ENCODE results near the gene LAMA2. TPM values are rescaled to one million over a fixed set of nuclear protein-coding genes. Genes with fewer than 3 reads are reported as not detected.

LAMA2 gene
- total and polyA plus RNA-seq, 3 donors from 2014 or later, result 25.9 to 94.8 (median 56.0) TPM

DNA sequence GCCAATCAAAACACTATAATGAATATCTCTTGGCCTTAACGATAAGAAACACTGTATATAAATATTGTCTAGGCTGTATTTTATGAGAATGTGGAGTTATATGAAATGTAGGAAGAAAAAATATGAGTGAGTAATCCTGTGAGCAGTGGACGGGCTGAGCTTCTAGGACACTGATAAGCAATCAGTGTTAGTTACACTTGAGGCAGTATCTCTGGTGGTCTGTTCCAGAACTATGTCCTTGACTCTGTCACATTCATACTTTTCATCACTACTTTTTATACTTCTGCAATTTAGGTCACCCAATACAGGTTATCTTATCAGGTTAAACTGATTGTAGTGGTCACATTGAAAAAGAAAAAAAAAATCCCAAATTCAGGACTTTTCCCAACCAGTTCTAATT lies 360.4 kb downstream of the LAMA2 start:
- no peak for TF ChIP-seq POLR2A (IDR thresholded peaks at IDR 0.05)
- TF ChIP-seq, protein P1, sequence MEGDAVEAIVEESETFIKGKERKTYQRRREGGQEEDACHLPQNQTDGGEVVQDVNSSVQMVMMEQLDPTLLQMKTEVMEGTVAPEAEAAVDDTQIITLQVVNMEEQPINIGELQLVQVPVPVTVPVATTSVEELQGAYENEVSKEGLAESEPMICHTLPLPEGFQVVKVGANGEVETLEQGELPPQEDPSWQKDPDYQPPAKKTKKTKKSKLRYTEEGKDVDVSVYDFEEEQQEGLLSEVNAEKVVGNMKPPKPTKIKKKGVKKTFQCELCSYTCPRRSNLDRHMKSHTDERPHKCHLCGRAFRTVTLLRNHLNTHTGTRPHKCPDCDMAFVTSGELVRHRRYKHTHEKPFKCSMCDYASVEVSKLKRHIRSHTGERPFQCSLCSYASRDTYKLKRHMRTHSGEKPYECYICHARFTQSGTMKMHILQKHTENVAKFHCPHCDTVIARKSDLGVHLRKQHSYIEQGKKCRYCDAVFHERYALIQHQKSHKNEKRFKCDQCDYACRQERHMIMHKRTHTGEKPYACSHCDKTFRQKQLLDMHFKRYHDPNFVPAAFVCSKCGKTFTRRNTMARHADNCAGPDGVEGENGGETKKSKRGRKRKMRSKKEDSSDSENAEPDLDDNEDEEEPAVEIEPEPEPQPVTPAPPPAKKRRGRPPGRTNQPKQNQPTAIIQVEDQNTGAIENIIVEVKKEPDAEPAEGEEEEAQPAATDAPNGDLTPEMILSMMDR (IDR thresholded peaks at IDR 0.05), result no peak
- WGBS, 2 donors, result 30 to 48% methylated on average over 2 of the region's 2 CpGs
- Histone ChIP-seq H3K4me3 (no peak overlapping the region), H3K27ac (peak overlapping the region; percentile 5 to 66), H3K4me1 (peaks cover 24% of the 10 kb centered on the region), H3K36me3 (ENCODE audit: low read depth, missing control alignments) (no peaks in the 10 kb centered on the region), H3K27me3 (no peaks in the 10 kb centered on the region), H3K9me3 (no peaks in the 10 kb centered on the region)
- no peak for DNase-seq
- intact Hi-C loops (cut with DNase I; ENCODE audit: low total_unique reads), result no loop called here

DNA sequence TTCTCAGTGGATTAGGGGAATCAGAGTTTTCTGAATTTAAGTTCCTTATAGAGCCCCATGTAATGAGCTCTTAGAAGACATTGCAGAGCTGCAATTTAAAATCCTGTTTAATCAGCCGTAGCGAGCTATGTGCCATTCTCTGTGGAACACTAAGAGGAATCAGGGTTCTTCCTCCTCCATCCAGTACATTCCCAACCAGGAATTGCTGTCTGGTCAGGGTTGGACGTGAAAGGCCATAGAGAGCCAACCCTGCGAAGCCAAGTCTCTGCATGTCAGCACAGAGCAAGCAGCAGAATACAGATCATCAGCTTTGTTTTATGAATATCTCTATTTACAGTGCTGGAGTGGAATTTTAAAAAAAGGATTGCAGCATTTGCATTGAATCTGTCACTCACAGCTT lies 366.0 kb downstream of the LAMA2 start:
- no peak for TF ChIP-seq POLR2A (IDR thresholded peaks at IDR 0.05)
- TF ChIP-seq, protein P1 (IDR thresholded peaks at IDR 0.05), result no peak
- Histone ChIP-seq H3K9me3 (no peaks in the 10 kb centered on the region), H3K4me1 (peaks cover 14% of the 10 kb centered on the region), H3K27me3 (no peaks in the 10 kb centered on the region), H3K4me3 (no peak overlapping the region), H3K36me3 (ENCODE audit: low read depth, missing control alignments) (no peaks in the 10 kb centered on the region), H3K27ac (no peak overlapping the region)
- intact Hi-C loops (cut with DNase I; ENCODE audit: low total_unique reads), result no loop called here
- DNase-seq, result no peak
- WGBS, 2 donors, result 62 to 77% methylated on average over 4 of the region's 4 CpGs

DNA sequence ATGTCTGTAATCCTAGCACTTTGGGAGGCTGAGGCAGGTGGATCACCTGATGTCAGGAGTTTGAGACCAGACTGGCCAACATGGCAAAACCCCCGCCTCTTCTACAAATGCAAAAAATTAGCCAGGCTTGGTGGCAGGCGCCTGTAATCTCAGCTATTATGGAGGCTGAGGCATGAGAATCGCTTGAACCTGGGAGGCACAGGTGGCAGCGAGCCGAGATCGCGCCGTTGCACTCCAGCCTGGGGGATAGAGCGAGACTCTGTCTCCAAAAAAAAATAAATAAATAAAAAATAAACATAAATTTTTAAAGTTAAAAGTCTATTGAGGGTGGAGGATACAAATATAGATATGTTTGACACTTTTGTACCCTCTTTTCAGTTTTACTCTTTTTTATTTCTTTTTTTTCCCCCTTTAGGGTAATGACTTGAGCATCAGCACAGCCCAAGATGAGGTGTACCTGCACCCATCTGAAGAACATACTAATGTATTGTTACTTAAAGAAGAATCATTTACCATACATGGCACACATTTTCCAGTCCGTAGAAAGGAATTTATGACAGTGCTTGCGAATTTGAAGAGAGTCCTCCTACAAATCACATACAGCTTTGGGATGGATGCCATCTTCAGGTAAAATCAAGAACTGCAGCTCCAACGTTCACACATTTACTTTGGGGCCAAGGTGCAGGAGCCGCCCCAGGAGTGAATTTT lies 368.9 kb downstream of the LAMA2 start:
- intact Hi-C loops (cut with DNase I; ENCODE audit: low total_unique reads), result no loop called here
- TF ChIP-seq POLR2A (IDR thresholded peaks at IDR 0.05), result no peak
- TF ChIP-seq, protein P1 (IDR thresholded peaks at IDR 0.05), result peak; percentile 75 to 86 (median 82)
- H3K4me3 ChIP-seq, result no peak overlapping the region
- peak; percentile 79 for DNase-seq
- no peaks in the 10 kb centered on the region for H3K9me3 ChIP-seq
- no peaks in the 10 kb centered on the region for H3K36me3 ChIP-seq (ENCODE audit: low read depth, missing control alignments)
- H3K27ac ChIP-seq, result no peak overlapping the region
- H3K4me1 ChIP-seq, result no peaks in the 10 kb centered on the region
- no peaks in the 10 kb centered on the region for H3K27me3 ChIP-seq
- 66 to 68% methylated on average over 13 of the region's 13 CpGs for WGBS, 2 donors

DNA sequence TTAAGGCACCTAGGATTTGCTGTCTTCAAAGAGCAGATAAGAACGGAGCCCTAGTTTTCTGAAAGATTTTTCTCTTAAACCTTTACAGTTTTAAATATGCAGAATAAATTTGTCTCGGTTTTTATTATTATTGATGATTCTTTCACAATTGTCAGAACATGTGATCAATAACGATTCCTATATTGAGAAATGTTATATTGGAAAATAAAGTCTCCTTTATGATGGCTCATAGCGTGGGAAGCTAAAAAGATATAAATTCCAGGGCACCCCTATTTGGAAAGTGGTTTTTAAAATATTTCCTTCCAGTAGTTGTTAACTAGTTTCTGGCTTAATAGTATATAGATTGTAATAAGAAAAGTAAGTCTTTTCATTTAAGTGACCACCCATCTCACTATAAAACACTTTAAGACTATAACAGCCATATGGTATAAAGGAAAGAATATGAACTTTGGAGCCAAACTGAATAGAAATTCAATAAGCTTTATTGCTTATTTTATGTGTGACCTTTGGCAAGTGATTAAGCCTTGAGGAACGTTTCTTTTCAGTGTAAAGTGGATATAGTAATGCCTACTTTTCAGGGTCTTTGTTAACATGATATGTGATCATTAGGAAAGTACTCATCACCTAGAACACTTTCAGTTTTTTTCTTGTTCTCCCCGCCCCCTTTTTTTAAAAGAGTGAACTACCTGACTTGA lies 369.6 kb downstream of the LAMA2 start:
- TF ChIP-seq, protein P1 (IDR thresholded peaks at IDR 0.05), result no peak
- no peak for TF ChIP-seq POLR2A (IDR thresholded peaks at IDR 0.05)
- Histone ChIP-seq H3K9me3 (no peaks in the 10 kb centered on the region), H3K27ac (no peak overlapping the region), H3K27me3 (no peaks in the 10 kb centered on the region), H3K4me3 (no peak overlapping the region), H3K4me1 (no peaks in the 10 kb centered on the region), H3K36me3 (ENCODE audit: low read depth, missing control alignments) (no peaks in the 10 kb centered on the region)
- WGBS, 2 donors, result 54 to 55% methylated on average over 6 of the region's 6 CpGs
- no peak for DNase-seq
- intact Hi-C loops (cut with DNase I; ENCODE audit: low total_unique reads), result no loop called here

Data from testis (tissue), 3 donors.